Ascending aorta (tissue), 2 donors: ENCODE measurements around the gene HIGD1A. TPM values are rescaled to one million over a fixed set of nuclear protein-coding genes. Genes with fewer than 3 reads are reported as not detected.

Experiments
- DNase-seq, 2 donors: peaks; one replicate each; pipeline ENCODE4 v3.0.0-alpha.2; 2019; ENCODE audit warnings: low spot score in 2 of 2
- H3K27ac ChIP-seq, 2 donors: fragments of 200-600 bp; sonication (generic); one replicate each; pipeline ENCODE4 v1.5.1; 2016 to 2017; ENCODE audit warnings: mild to moderate bottlenecking in 1 of 2
- H3K27me3 ChIP-seq: fragments of 200-600 bp; sonication (generic); one replicate; pipeline ENCODE4 v1.5.1; 2017
- H3K36me3 ChIP-seq, 2 donors: fragments of 200-600 bp; sonication (generic); one replicate each; pipeline ENCODE4 v1.5.1; 2016
- H3K4me1 ChIP-seq, 2 donors: fragments of 200-600 bp; sonication (generic); one replicate each; pipeline ENCODE4 v1.5.1; 2016 to 2017; ENCODE audit warnings: mild to moderate bottlenecking in 1 of 2
- H3K4me3 ChIP-seq, 2 donors: fragments of 200-600 bp; sonication (generic); one replicate each; pipeline ENCODE4 v1.5.1; 2016 to 2017; ENCODE audit warnings: mild to moderate bottlenecking in 1 of 2
- H3K9me3 ChIP-seq, 2 donors: fragments of 200-600 bp; sonication (generic); one replicate each; pipeline ENCODE4 v1.5.1; 2016
- intact Hi-C: fragments of 100-400 bp; cut with DNase I; formaldehyde crosslinking; loops from one replicate; pipeline ENCODE4 v1.15.1; 2023
- total RNA-seq: library from RNA; depleted of rRNA; stranded (reverse); fragments of >200 nt; gene quantifications from one replicate; pipeline ENCODE4 v1.1.0, GENCODE V29; 2016
- TF ChIP-seq, protein P1 (sequence below), 3 experiments: fragments of 200-600 bp in 2 of 3; fragments of 450-650 bp in 1 of 3; sonication (generic) in 2 of 3; IDR thresholded peaks; one replicate each; pipeline ENCODE4 v1.5.1; 2016 to 2019; ENCODE audit warnings: antibody characterized with exemption in 3 of 3, mild to moderate bottlenecking in 1 of 3, moderate library complexity in 1 of 3

Gene HIGD1A
- total RNA-seq, 1 donor from 2014 or later, result 109 TPM

DNA sequence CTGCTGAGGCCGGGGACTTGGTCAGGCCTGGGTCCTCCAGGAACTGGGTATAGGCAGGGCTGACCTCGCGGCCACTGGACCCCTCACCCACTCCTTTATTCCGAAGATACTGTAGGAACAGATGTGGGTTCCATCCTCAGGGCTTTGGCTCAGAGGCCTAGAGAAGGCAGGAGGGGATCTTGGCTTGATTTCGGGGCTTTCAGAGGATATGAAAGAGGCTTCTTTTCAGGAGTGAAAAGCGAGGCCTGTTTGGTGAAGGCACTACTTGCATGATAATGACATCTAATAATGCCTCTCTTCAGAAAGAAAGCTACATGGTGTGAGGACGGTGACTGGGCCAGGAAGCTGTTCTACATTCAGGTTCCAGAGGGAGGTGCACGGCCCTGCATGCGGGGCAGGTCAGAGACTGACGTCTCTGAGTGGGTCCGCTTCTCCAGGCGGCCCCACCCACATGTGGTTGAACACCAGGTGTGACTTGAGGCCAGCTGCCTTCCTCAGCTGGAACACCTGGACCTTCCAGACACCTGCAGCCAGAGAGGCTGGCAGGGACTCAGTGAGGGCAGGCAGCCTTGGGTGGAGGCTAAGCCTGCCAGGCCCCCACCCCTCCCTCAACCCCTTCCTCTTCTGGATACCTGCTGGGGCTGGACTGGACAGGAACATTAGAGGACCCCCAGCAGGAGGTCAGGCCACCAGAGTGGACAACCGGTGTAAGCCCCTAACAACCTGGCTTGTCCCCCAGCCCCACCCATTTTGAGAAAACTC is 70.6 kb downstream of the HIGD1A start:
- intact Hi-C loops, result no loop called here
- DNase-seq, result no peak
- no peaks in the 10 kb centered on the region for H3K36me3 ChIP-seq
- TF ChIP-seq, protein P1, sequence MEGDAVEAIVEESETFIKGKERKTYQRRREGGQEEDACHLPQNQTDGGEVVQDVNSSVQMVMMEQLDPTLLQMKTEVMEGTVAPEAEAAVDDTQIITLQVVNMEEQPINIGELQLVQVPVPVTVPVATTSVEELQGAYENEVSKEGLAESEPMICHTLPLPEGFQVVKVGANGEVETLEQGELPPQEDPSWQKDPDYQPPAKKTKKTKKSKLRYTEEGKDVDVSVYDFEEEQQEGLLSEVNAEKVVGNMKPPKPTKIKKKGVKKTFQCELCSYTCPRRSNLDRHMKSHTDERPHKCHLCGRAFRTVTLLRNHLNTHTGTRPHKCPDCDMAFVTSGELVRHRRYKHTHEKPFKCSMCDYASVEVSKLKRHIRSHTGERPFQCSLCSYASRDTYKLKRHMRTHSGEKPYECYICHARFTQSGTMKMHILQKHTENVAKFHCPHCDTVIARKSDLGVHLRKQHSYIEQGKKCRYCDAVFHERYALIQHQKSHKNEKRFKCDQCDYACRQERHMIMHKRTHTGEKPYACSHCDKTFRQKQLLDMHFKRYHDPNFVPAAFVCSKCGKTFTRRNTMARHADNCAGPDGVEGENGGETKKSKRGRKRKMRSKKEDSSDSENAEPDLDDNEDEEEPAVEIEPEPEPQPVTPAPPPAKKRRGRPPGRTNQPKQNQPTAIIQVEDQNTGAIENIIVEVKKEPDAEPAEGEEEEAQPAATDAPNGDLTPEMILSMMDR (IDR thresholded peaks at IDR 0.05), result no peak
- H3K27ac ChIP-seq, result no peak overlapping the region
- no peaks in the 10 kb centered on the region for H3K4me1 ChIP-seq
- H3K9me3 ChIP-seq, result no peaks in the 10 kb centered on the region
- no peaks in the 10 kb centered on the region for H3K27me3 ChIP-seq
- H3K4me3 ChIP-seq, result no peak overlapping the region

Other genes starting within 250 kb of the HIGD1A start
- 28.3 TPM for gene SEC22C, start 222.5 kb downstream of the HIGD1A start, total RNA-seq
- 1.5 TPM for gene SS18L2, start 213.6 kb downstream of the HIGD1A start, total RNA-seq
- 41.7 TPM for gene NKTR, start 203.8 kb downstream of the HIGD1A start, total RNA-seq
- gene ZBTB47, start 150.8 kb downstream of the HIGD1A start, total RNA-seq, result 69.3 TPM
- gene KLHL40, start 119.0 kb downstream of the HIGD1A start, total RNA-seq, result not detected
- gene HHATL, start 101.7 kb downstream of the HIGD1A start, total RNA-seq, result not detected
- 2.1 TPM for gene CCDC13, start 31.2 kb downstream of the HIGD1A start, total RNA-seq
- gene ACKR2, start 5.0 kb upstream of the HIGD1A start, total RNA-seq, result 24.5 TPM
- gene CYP8B1, start 71.4 kb upstream of the HIGD1A start, total RNA-seq, result 0.43 TPM
- 7.7 TPM for gene ZNF662, start 101.7 kb upstream of the HIGD1A start, total RNA-seq
- 25.8 TPM for gene GASK1A, start 174.8 kb upstream of the HIGD1A start, total RNA-seq